PC-9 (cell line): ENCODE measurements around the gene FAF1.

Source experiments
- EZH2 ChIP-seq: fragments of 200-600 bp; sonication (generic); IDR thresholded peaks from 2 replicates; pipeline ENCODE4 v1.8.0; 2017; ENCODE audit warnings: antibody characterized with exemption, low read depth
- TF ChIP-seq, protein P1 (sequence below): fragments of 200-600 bp; sonication (generic); conservative IDR thresholded peaks from 2 replicates; pipeline ENCODE4 v1.6.1; 2017; ENCODE audit warnings: mixed run types, antibody characterized with exemption, mild to moderate bottlenecking, moderate library complexity

DNA sequence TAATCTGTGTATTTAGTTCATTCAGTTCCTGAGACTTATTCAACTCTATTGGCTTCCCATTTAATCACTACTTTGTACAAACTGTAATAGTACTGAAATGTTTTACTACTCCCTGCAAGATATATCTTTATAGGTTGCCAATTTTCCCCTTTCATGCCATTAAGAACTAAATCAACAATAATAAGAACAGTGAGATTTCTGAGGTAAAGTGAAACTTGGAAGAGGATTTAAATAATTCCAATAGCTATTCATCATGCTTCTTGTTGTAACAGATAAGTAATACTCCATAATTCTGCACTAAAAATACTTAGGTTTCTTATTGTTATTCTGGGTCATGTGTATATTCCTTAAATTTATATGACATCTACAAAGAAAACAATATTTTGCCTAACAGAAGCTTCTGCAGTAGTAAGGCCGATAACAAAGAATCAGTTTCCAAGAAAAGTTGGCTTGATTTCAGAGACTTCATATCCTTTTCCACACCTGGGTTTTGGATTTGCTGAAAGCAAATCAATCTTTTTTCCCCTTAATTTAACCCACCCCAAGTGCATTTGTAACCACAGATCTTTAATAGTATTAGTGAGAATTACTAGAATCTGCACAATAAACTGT is 258.3 kb downstream of the FAF1 start:
- TF ChIP-seq, protein P1, sequence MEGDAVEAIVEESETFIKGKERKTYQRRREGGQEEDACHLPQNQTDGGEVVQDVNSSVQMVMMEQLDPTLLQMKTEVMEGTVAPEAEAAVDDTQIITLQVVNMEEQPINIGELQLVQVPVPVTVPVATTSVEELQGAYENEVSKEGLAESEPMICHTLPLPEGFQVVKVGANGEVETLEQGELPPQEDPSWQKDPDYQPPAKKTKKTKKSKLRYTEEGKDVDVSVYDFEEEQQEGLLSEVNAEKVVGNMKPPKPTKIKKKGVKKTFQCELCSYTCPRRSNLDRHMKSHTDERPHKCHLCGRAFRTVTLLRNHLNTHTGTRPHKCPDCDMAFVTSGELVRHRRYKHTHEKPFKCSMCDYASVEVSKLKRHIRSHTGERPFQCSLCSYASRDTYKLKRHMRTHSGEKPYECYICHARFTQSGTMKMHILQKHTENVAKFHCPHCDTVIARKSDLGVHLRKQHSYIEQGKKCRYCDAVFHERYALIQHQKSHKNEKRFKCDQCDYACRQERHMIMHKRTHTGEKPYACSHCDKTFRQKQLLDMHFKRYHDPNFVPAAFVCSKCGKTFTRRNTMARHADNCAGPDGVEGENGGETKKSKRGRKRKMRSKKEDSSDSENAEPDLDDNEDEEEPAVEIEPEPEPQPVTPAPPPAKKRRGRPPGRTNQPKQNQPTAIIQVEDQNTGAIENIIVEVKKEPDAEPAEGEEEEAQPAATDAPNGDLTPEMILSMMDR: no peak
- TF ChIP-seq EZH2: no peak
